Activated CD8-positive, alpha-beta memory T cell treated with anti-CD3 and anti-CD28 coated beads for 48 hours (primary cell): ENCODE data around the gene TNNI2.
"Not testable (repeated sequence)": the region's sequence is repeated elsewhere in the genome, so short reads cannot be mapped to it uniquely, and the experiment has no call there.

ENCODE experiments used
- DNase-seq, 3 experiments: peaks; one replicate each; pipeline ENCODE4 v3.0.0-alpha.2; 2020; ENCODE audit warnings: low read depth in 2 of 3, low spot score in 2 of 3

The TNNI2 gene

GRCh38 chr11:1883346-1884302 lies 44.8 kb downstream of the TNNI2 start:
- DNase-seq = no peak

GRCh38 chr11:1884303-1884700 lies 45.5 kb downstream of the TNNI2 start:
- DNase-seq = no peak

- not testable (repeated sequence) for DNase-seq
These were observed 47.8 kb downstream of the TNNI2 start for GRCh38 chr11:1886551-1886950.

- peak in 1 of 3 experiments; percentile 6 for DNase-seq
These were observed 48.9 kb downstream of the TNNI2 start for GRCh38 chr11:1887451-1888346.

- DNase-seq = peak in 1 of 3 experiments; percentile 1
These were observed 49.6 kb downstream of the TNNI2 start for GRCh38 chr11:1888347-1888753.

GRCh38 chr11:1888811-1889210 lies 50.0 kb downstream of the TNNI2 start:
- DNase-seq = no peak

- peak in 2 of 3 experiments; percentile 34 to 67 for DNase-seq
These were observed 50.6 kb downstream of the TNNI2 start for GRCh38 chr11:1889224-1889930.

- peak in 1 of 3 experiments; percentile 25 for DNase-seq
These were observed 51.4 kb downstream of the TNNI2 start for GRCh38 chr11:1889941-1890855.
